OCI-LY3 (cell line): Measurements from ENCODE around the gene STIM1.

ENCODE experiments used
- H2AFZ ChIP-seq: fragments of 200-600, 300-600 bp; shearing (Covaris generic); 2 replicates; pipeline ENCODE4 v1.6.0; 2014; ENCODE audit warnings: antibody characterized with exemption, low read depth, low read length
- H3K27ac ChIP-seq: fragments of 200-600, 300-600 bp; sonication (generic); 2 replicates; pipeline ENCODE4 v1.5.1; 2014; ENCODE audit warnings: mild to moderate bottlenecking, low read length, moderate library complexity, mixed read lengths
- H3K27me3 ChIP-seq: fragments of 200-600, 300-600 bp; sonication (generic); 2 replicates; pipeline ENCODE4 v1.6.1; 2014; ENCODE audit warnings: low read depth, low read length, mixed read lengths
- H3K36me3 ChIP-seq: fragments of 200-600, 300-600 bp; sonication (generic); replicated peaks from 2 replicates; pipeline ENCODE3; 2014; ENCODE audit warnings: low read depth, low read length, mixed read lengths
- H3K4me1 ChIP-seq: fragments of 300-600, 200-600 bp; sonication (generic); 2 replicates; pipeline ENCODE4 v1.6.1; 2014; ENCODE audit warnings: low read length, mixed read lengths
- H3K4me2 ChIP-seq: fragments of 200-600, 300-600 bp; sonication (generic); 2 replicates; pipeline ENCODE4 v1.6.1; 2014; ENCODE audit warnings: low read length, mixed read lengths
- H3K4me3 ChIP-seq: fragments of 300-600, 200-600 bp; sonication (generic); 2 replicates; pipeline ENCODE4 v1.5.1; 2014; ENCODE audit warnings: antibody characterized with exemption, mild to moderate bottlenecking, low read length, moderate library complexity
- H3K79me2 ChIP-seq: fragments of 300-600, 200-600 bp; shearing (Covaris generic); 2 replicates; pipeline ENCODE4 v1.6.1; 2014; ENCODE audit warnings: mild to moderate bottlenecking, low read length, mixed read lengths
- H3K9ac ChIP-seq: fragments of 300-600, 200-600 bp; shearing (Covaris generic); 2 replicates; pipeline ENCODE4 v1.6.0; 2014; ENCODE audit warnings: mild to moderate bottlenecking, low read length, moderate library complexity
- H3K9me3 ChIP-seq: fragments of 200-600, 300-600 bp; shearing (Covaris generic); 2 replicates; pipeline ENCODE4 v1.6.1; 2014; ENCODE audit warnings: low read length, mixed read lengths; ENCODE audit not compliant: insufficient read depth
- H4K20me1 ChIP-seq: fragments of 200-600, 300-600 bp; sonication (generic); 2 replicates; pipeline ENCODE4 v1.6.1; 2016; ENCODE audit warnings: low read length, mixed read lengths; ENCODE audit not compliant: insufficient read depth
- CTCF ChIP-seq: fragments of 200-600, 300-600 bp; sonication (generic); IDR thresholded peaks from 2 replicates; pipeline ENCODE4 v1.5.1; 2014; ENCODE audit warnings: antibody characterized with exemption, low read length, low read depth
- EZH2phosphoT487 ChIP-seq: fragments of 200-600 bp; shearing (Covaris generic); IDR thresholded peaks from 2 replicates; pipeline ENCODE4 v1.6.1; 2018; ENCODE audit warnings: antibody characterized with exemption, mixed run types, low read depth

The STIM1 gene

GRCh38 chr11:3831378-3832239 is 23.9 kb upstream of the STIM1 start:
- peaks cover 74% of the 10 kb centered on the region for H4K20me1 ChIP-seq
- H3K79me2 ChIP-seq, result peaks cover 77% of the 10 kb centered on the region
- no peaks in the 10 kb centered on the region for H3K27me3 ChIP-seq
- peaks cover 60% of the 10 kb centered on the region for H3K36me3 ChIP-seq
- no peaks in the 10 kb centered on the region for H3K9me3 ChIP-seq
- no peak overlapping the region for H2AFZ ChIP-seq
- no peak overlapping the region for H3K4me2 ChIP-seq
- TF ChIP-seq CTCF (no peak), EZH2phosphoT487 (no peak)
- no peak overlapping the region for H3K27ac ChIP-seq
- no peak overlapping the region for H3K4me3 ChIP-seq
- peaks cover 10% of the 10 kb centered on the region for H3K4me1 ChIP-seq
- H3K9ac ChIP-seq, result no peak overlapping the region

GRCh38 chr11:3832816-3833215 is 22.6 kb upstream of the STIM1 start:
- Histone ChIP-seq H3K27me3 (no peaks in the 10 kb centered on the region), H3K9ac (no peak overlapping the region), H3K36me3 (peaks cover 55% of the 10 kb centered on the region), H3K4me1 (peaks cover 20% of the 10 kb centered on the region), H3K4me2 (no peak overlapping the region), H3K79me2 (peaks cover 88% of the 10 kb centered on the region), H3K27ac (no peak overlapping the region), H3K9me3 (no peaks in the 10 kb centered on the region), H3K4me3 (no peak overlapping the region), H4K20me1 (peaks cover 83% of the 10 kb centered on the region), H2AFZ (no peak overlapping the region)
- TF ChIP-seq CTCF (no peak), EZH2phosphoT487 (no peak)

GRCh38 chr11:3833449-3833848 is 22.0 kb upstream of the STIM1 start:
- Histone ChIP-seq H3K27ac (no peak overlapping the region), H3K4me2 (no peak overlapping the region), H2AFZ (no peak overlapping the region), H3K9me3 (no peaks in the 10 kb centered on the region), H4K20me1 (peaks cover 83% of the 10 kb centered on the region), H3K4me1 (peaks cover 27% of the 10 kb centered on the region), H3K27me3 (no peaks in the 10 kb centered on the region), H3K9ac (no peak overlapping the region), H3K36me3 (peaks cover 57% of the 10 kb centered on the region), H3K4me3 (no peak overlapping the region), H3K79me2 (peaks cover 89% of the 10 kb centered on the region)
- TF ChIP-seq CTCF (no peak), EZH2phosphoT487 (no peak)

GRCh38 chr11:3834349-3834663 is 21.2 kb upstream of the STIM1 start:
- Histone ChIP-seq H4K20me1 (peaks cover 92% of the 10 kb centered on the region), H3K9ac (no peak overlapping the region), H3K36me3 (peaks cover 62% of the 10 kb centered on the region), H3K79me2 (peaks cover 97% of the 10 kb centered on the region), H3K4me1 (peaks cover 35% of the 10 kb centered on the region), H2AFZ (no peak overlapping the region), H3K4me2 (no peak overlapping the region), H3K4me3 (no peak overlapping the region), H3K27me3 (no peaks in the 10 kb centered on the region), H3K9me3 (no peaks in the 10 kb centered on the region), H3K27ac (no peak overlapping the region)
- TF ChIP-seq EZH2phosphoT487 (no peak), CTCF (no peak)
